GM20431 (cell line): ENCODE measurements around the gene RGS1.

Experiments used
- in situ Hi-C: fragments of 300-500 bp; cut with MseI, MboI; formaldehyde crosslinking; loops from one replicate; pipeline ENCODE4 v1.15.0; 2020; ENCODE audit warnings: low sequenced_read_pairs; ENCODE audit not compliant: unreplicated experiment

The RGS1 gene

GRCh38 chr1:192609110-192610079 lies 33.8 kb downstream of the RGS1 start:
- in situ Hi-C loops = loop anchor here (25.0 kb wide), 1 partner anchor 122 kb away; no protein-coding TSS in a partner anchor

- in situ Hi-C loops = loop anchor here (25.0 kb wide), 1 partner anchor 123 kb away; no protein-coding TSS in a partner anchor
These were observed 34.7 kb downstream of the RGS1 start for GRCh38 chr1:192610112-192610889.

- in situ Hi-C loops = loop anchor here (25.0 kb wide), 1 partner anchor 128 kb away; no protein-coding TSS in a partner anchor
These were observed 39.5 kb downstream of the RGS1 start for GRCh38 chr1:192615055-192615454.

GRCh38 chr1:192620071-192620635 lies 44.6 kb downstream of the RGS1 start:
- in situ Hi-C loops = loop anchor here (25.0 kb wide), 1 partner anchor 133 kb away; no protein-coding TSS in a partner anchor

- in situ Hi-C loops = no loop called here
These were observed 51.0 kb downstream of the RGS1 start for GRCh38 chr1:192626366-192627179.

- in situ Hi-C loops = no loop called here
These were observed 52.3 kb downstream of the RGS1 start for GRCh38 chr1:192627901-192628300.

GRCh38 chr1:192628396-192629057 lies 53.0 kb downstream of the RGS1 start:
- in situ Hi-C loops = no loop called here

- in situ Hi-C loops = no loop called here
These were observed 54.0 kb downstream of the RGS1 start for GRCh38 chr1:192629612-192630011.
